HK-2 (cell line): Measurements from ENCODE around the gene OGG1.

Source experiments
- DNase-seq: peaks from one replicate; pipeline ENCODE4 v3.0.0-alpha.2; 2018; ENCODE audit not compliant: unreplicated experiment

The OGG1 gene

GRCh38 chr3:9727743-9728142, 22.0 kb upstream of the OGG1 start:
- DNase-seq = no peak

- no peak for DNase-seq
Observed at GRCh38 chr3:9729419-9729818, 20.3 kb upstream of the OGG1 start.

DNA sequence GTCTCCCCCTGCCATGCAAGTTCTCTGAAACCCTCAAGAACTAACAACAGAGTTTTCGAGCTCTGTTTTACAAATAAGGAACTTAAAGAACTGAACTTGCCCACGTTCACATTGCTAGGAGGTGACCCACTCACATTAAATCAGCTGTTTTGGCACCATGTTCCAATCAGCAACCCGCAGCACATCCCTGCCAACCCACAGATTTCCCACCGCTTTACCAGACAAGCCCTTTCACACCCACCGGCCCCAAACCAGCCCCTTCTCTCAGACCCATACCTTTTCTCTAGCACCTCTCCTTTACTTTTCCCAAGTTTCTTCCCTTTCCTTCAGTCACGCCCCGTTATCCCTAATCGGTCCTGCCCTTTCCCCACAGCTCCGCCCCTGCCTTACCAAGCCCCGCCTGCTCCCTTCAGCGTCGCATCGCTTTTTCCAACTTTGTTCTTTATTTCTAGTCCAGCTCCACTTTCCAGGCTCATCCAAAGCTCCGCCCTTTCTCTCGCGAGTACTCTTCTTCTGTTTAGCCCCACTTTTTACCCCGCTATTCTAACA, 19.0 kb upstream of the OGG1 start:
- no peak for DNase-seq

DNA sequence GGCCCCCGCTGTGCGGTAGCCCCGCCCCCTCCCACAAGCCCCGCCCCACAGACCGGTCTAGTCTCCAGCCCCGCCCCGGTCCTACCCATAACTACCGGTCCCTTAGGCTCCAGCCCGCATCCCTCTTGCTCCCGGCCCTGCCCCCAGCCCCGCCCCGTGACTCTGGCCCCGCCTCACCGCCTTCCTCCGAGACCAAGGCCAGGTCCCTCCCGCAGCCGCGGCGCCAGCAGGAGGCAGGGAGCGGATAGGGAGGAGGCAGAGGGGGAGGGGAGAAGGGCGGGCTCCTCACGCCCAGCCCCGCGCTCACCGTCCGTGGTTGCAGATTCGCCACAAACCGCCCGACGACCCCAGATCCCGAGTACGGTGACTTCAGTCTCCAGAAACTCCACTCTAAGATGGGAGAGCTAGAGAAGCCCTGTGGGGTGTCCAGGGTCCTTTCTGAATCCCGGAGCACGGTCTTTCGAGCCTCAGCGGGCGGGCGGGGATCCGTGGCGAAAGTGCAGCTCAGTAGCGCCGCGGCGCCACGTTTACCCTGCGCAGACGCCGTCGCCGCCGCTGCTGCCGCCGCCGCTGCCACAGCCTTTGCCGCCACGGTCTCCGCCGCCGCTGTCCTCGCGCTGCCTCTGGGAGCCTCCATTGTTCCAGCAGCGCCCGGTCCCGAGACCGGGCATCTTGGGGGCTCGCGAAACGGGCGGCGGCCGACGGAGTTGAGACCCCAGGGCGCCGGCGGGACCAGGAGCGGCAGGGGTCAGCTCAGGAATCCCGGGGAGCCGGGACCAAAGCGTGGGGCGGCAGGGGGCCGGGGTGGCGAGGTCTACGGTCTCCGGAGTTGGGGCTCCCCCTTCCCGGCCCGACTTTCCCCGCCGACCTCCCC, 18.3 kb upstream of the OGG1 start, which contains the start of gene BRPF1:
Gene BRPF1, plus strand, starts transcription at position 530 of the 874 bp plus-strand sequence. CDS start 2,406 bp downstream, outside the sequence.
- peak; percentile 98 for DNase-seq

DNA sequence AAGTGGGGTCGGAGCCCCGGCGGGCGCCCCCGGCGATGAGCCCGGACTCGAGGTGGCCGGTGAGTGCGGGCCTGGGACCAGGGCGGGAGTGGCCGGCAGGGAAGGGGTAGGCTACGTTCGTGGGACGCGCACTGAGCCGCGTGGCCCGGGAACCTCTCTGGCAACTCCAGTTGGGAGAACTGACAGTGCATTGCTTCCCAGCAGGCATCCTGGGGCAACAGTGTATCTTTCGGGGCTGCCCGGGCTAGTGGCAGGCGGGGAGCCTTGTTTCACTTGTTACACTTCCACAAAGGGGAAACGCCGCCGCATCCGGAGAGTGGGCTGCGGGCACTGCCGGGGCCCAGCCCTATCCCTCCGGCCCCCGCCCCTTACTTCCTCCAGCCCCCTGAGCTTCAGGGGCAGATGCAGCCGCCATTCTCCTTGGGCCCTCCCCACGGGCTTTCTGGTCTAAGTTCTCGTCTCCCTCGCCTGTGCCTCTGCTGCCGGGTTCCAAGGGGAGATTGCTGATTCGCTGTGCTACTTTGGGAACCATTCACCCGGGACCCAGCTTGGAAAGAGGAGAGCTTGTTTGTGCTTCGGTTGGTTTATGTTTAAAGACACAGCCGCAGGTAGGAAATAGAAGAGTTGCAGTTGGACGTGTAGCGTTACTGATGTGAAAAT, 17.5 kb upstream of the OGG1 start:
- no peak for DNase-seq

GRCh38 chr3:9732740-9733115, 17.0 kb upstream of the OGG1 start:
- no peak for DNase-seq

DNA sequence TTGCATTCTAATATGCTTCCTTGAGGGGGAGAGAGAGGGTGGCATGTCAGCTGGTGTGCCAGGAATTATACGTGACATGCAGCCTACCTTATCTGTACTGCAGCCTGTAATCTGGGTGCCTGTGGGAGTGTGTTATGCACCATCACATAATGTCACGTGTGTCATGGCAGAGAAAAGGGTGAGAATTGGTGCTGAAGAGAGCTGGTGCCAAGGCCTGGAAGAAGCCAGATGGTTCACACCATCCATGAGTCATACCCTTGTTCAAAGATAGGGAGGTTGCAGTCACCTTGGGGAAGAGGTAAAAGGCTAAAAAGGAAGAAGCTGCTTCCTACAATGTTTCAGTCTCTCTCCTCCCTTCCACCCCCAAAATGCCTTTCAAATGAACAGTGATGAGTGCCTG, 12.9 kb upstream of the OGG1 start:
- DNase-seq = no peak

DNA sequence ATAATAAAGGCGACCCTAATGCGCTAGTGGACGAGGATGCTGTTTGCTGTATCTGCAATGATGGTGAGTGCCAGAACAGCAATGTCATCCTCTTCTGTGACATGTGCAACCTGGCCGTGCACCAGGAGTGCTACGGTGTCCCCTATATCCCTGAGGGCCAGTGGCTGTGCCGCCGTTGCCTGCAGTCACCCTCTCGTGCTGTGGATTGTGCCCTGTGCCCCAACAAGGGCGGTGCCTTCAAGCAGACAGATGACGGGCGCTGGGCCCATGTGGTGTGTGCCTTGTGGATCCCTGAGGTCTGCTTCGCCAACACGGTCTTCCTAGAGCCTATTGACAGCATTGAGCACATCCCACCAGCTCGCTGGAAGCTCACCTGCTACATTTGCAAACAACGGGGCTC, 10.6 kb upstream of the OGG1 start:
- no peak for DNase-seq

DNA sequence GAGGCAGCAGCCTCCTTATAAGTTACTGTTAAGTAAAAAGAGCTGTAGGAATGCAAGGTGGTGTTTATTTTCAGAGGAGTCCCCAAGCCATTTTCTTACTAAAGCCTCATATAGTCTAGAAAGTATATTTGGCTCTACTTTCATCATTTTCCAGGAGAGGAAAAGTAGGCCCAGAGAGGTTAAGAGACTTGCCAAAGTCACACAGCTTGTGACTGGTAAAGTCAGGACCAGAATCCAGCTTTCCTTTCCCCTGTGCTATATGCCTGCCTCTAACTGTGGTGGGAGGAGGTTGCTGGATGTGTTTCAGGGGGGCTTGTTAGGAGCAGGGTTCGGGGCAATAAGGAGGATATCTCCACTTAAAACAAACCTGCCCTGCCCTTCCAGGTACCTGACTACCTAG, 7.2 kb upstream of the OGG1 start:
- no peak for DNase-seq

DNA sequence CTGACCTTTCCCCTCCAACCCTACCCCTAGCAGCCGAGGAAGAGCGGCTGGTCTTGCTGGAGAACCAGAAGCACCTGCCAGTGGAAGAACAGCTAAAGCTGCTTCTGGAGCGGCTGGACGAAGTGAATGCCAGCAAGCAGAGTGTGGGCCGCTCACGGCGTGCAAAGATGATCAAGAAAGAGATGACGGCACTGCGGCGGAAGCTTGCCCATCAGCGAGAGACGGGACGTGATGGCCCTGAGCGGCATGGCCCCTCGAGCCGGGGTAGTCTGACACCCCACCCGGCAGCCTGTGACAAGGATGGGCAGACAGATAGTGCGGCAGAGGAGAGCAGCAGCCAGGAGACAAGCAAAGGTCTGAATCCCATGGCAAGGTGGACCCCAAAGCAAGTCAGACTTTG, 6.2 kb upstream of the OGG1 start:
- no peak for DNase-seq

- no peak for DNase-seq
Observed at GRCh38 chr3:9744162-9744561, 5.6 kb upstream of the OGG1 start.

GRCh38 chr3:9745521-9745920, 4.2 kb upstream of the OGG1 start:
- DNase-seq = no peak

GRCh38 chr3:9746330-9746729, 3.4 kb upstream of the OGG1 start:
- peak; percentile 53 for DNase-seq

DNA sequence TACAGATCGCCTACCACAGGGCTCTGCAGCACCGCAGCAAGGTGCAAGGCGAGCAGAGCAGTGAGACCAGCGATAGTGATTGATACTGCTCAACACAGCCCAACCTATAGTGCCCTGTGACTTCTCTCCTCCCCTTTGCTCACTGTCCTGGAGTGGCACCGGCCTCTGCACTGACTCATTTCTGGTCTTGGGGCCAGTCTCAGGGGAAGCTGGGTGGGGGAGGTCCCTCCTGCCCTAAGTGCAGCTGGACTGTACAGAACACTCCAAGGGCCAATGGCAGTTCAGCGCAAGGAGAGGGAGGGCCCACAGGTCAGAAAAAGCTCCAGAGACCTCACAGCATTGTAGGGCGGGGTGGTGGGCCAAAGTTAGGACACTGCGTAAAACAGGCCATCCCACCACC, 2.5 kb upstream of the OGG1 start:
- DNase-seq = peak; percentile 75

GRCh38 chr3:9748031-9748430, 1.7 kb upstream of the OGG1 start:
- no peak for DNase-seq

DNA sequence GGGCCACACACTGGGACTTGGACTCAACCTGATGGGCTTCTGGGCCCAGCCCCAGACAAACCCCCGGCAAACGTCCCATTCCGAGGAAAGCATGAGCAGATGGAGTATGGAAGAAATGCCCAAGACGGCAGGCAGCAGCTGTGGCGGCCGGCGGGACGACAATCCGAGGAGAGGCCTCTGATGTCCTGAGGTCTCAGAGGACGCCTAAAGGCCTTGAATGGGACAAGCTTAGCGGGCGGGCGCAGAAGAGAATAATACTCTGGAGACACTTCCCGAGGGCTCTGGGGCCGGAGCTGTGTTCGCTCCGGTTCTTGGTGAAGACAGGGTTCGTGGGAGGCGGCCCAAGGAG, 482 bp upstream of the OGG1 start:
- no peak for DNase-seq

GRCh38 chr3:9750556-9751411, 1.0 kb downstream of the OGG1 start:
- no peak for DNase-seq

DNA sequence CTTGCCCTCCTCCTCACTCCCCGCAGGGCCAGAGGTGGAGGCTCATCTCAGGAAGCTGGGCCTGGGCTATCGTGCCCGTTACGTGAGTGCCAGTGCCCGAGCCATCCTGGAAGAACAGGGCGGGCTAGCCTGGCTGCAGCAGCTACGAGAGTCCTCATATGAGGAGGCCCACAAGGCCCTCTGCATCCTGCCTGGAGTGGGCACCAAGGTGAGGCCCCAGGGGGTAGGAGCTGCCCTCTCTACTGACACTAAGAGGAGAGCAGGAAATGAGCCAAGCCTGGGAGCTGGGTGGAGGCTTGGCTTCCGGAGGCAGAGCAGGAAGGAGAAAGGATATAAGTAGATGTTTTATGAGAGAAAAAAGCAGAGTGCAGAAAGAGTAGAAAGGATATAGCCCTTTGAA, 4.9 kb downstream of the OGG1 start:
- DNase-seq = no peak

- no peak for DNase-seq
Observed at GRCh38 chr3:9757427-9757826, 7.7 kb downstream of the OGG1 start.

DNA sequence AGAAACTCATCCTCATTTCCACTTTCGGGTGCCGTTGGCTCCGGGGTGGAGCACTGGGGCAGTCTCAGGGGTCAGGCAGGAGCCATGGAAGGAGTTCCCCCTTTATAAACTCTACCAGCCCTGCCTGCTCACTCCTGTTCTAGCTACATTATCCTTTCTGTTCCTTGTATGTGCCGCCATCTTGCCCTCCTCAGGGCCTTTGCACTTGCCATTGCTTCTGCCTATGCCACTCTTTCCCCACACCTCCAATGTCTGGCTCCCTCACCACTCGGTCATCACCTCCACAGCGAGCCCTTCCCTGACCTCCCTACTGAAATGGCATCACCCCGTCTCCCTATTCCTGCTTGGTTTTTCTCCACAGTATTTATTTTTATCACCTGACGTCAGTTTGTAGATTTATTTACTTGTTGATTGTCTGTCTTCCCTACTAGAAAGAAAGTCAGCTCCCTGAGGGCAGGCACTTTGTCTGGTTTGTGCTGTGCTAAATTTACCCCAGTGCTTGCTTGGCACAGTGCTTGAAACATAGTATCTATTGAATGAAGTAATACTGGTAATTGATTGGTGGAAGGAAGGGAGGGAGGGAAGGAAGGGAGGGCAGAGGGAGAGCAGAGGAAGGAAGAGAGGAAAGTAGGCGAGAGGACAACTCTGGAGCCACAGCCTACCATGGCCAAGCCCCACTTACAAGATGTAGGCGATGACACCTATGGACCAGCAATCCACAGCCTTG, 11.2 kb downstream of the OGG1 start:
- DNase-seq = no peak

GRCh38 chr3:9761919-9762318, 12.2 kb downstream of the OGG1 start:
- DNase-seq = no peak

DNA sequence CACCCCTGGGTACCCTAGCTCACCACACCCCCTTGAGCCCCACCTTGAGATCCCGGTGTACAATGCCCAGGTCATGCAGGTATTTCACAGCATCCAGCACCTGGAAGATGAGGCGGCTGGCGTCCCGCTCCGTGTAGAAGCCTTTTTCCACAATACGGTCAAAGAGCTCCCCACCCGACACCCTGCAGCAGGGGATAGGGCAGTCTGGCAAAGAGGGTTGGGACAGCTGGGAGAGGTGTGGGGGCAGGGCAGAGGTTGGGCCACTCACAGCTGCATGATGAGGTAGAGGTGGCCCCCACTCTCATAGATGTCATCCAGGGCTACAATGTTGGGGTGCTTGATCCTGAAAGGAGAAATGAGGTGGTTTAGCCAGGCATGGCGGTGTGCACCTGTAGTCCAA, 13.1 kb downstream of the OGG1 start:
- DNase-seq = no peak
